ENCODE measurements around the gene GTF2IRD1.

- no peak for TF ChIP-seq POLR2AphosphoS5 (IDR thresholded peaks at IDR 0.05; ENCODE audit: low read depth, low read length)
- TF ChIP-seq CTCF (IDR thresholded peaks at IDR 0.05) = no peak
- no peak for TF ChIP-seq REST (IDR thresholded peaks at IDR 0.05; ENCODE audit: low read depth, low read length)
- TF ChIP-seq EP300 (IDR thresholded peaks at IDR 0.05; ENCODE audit: borderline replicate concordance in 1 of 2, low read depth in 1 of 2, low read length in 1 of 2) = no peak
- TF ChIP-seq RAD21 (IDR thresholded peaks at IDR 0.05; ENCODE audit: low read length) = no peak
- no peak for TF ChIP-seq ELF1 (IDR thresholded peaks at IDR 0.05)
- no peak for TF ChIP-seq MAX (IDR thresholded peaks at IDR 0.05; ENCODE audit: low read depth)
Measured at GRCh38 chr7:74575811-74576210, 122.1 kb downstream of the GTF2IRD1 start.
